Epithelial cell of proximal tubule (primary cell): ENCODE data around the gene TESK2. TPM values are rescaled to one million over a fixed set of nuclear protein-coding genes. Genes with fewer than 3 reads are reported as not detected.
"Not testable (repeated sequence)": the region's sequence is repeated elsewhere in the genome, so short reads cannot be mapped to it uniquely, and the experiment has no call there.

Experiments used
- DNase-seq: peaks from one replicate; pipeline ENCODE4 v3.0.0-alpha.2; 2011; ENCODE audit warnings: low read depth
- H3K4me3 ChIP-seq: 2 replicates; pipeline ENCODE4 v1.5.1; 2011; ENCODE audit warnings: low read depth, mild to moderate bottlenecking, low read length
- total RNA-seq: library from RNA; depleted of rRNA; stranded (reverse); fragments of >200 nt; gene quantifications from 2 replicates; pipeline ENCODE4 v1.2.3, GENCODE V29; 2015
- TF ChIP-seq, protein P1 (sequence below): conservative IDR thresholded peaks from 2 replicates; pipeline ENCODE4 v1.5.1; 2012; ENCODE audit warnings: low read depth, mild to moderate bottlenecking, low read length

TESK2 gene
- total RNA-seq, 1 donor from 2014 or later, result 2.9 TPM

DNA sequence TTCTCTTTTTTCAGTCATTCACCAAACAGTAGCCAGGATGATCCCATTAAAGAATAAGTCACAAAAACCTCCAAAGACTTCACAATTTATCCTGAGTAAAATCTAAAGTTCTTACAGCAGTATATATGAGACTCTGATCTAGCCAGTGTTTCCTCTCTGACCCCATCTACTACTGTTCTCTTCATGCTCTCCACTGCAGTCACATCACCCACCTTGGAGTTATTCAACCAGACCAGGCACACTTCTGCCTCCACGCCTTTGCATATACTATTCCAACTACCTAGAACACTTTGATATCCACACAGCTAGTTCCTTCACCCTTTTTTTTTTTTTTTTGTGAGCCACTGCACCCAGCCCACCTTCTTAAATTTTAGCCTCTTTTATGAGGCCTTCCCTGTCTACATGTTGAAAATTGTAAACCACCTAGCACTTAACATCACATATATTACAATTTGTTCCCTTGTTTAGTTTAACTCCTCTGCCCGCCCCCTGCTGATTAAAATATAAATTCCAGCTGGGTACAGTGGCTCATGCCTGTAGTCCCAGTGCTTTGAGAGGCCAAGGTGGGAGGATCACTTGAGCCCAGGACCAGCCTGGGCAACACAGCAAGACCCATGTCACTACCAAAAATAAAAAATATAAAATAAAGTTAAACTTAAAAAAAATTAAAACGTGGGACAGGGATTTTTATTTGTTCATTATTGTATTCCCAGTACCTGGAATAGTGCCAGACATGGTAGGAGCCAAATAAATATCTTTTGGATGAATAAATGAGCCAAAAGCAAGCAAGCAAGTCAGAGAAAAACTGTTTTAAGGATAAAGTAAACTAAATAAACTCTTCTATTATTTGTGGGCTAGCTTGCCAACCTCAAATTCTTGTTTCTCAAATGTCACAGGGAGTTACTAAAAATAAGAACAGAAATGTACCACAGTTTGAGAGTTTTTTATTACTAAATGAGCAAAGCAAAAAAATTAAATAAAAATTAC lies 115.6 kb downstream of the TESK2 start:
- TF ChIP-seq, protein P1, sequence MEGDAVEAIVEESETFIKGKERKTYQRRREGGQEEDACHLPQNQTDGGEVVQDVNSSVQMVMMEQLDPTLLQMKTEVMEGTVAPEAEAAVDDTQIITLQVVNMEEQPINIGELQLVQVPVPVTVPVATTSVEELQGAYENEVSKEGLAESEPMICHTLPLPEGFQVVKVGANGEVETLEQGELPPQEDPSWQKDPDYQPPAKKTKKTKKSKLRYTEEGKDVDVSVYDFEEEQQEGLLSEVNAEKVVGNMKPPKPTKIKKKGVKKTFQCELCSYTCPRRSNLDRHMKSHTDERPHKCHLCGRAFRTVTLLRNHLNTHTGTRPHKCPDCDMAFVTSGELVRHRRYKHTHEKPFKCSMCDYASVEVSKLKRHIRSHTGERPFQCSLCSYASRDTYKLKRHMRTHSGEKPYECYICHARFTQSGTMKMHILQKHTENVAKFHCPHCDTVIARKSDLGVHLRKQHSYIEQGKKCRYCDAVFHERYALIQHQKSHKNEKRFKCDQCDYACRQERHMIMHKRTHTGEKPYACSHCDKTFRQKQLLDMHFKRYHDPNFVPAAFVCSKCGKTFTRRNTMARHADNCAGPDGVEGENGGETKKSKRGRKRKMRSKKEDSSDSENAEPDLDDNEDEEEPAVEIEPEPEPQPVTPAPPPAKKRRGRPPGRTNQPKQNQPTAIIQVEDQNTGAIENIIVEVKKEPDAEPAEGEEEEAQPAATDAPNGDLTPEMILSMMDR, result no peak
- H3K4me3 ChIP-seq, result no peak overlapping the region
- DNase-seq, result no peak

DNA sequence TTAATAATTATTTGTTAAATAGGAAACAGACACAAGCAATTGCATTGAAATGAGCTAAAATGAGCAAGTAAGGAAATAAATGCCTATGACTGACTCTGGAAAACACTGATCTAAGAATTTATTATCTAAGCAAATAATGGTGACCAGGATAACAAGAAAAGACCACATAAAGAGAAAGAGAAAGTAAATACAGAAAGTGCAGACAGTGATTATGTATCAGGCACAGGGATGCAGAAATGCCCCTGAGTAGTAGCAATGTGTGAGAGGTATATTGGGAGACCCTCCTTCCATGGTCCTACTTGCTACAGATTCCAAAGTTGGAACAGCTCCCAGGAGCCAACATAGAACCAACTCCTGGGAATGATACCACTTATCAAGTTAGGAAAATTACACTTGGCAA lies 117.4 kb downstream of the TESK2 start:
- no peak for DNase-seq
- TF ChIP-seq, protein P1, result no peak
- no peak overlapping the region for H3K4me3 ChIP-seq

DNA sequence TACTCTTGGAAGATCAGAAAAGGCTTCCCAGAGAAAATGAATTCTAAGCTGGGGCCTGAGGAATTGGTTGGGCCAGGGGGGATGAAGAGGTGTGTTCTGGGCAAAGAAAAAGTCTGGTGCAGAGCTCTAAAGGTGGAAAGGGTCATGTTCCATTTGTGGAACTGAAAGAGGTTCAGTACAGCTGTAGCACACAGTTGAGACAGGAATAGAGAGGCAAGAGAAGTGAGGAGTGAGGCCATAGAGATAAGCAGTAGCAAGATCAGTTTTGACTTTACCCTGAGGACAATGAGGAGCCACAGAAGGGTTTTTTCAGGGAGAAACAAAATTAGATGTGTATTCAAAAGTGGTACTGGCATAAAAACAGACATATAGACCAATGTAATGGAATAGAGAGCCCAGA lies 120.4 kb downstream of the TESK2 start:
- H3K4me3 ChIP-seq, result no peak overlapping the region
- no peak for DNase-seq
- TF ChIP-seq, protein P1, result no peak

DNA sequence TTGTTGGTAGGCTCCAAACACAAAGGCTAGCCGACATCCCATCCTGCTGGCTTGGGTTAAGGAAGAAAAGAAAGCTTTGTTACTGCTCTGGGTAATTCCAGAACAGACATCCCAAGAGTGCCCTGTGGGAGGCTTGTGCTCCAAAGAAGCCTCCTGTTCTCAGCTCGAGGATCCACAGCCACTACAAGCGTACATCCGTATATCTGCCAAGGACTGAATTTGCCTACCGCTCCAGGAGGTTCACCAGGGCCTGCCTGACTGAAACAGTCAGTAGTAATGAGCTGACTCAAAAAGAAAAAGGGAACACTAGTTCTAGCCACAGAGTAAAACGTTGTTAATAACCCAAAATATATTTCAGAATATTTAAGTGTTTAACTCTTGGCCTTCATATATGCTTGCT lies 125.9 kb downstream of the TESK2 start:
- TF ChIP-seq, protein P1, result no peak
- no peak for DNase-seq
- no peak overlapping the region for H3K4me3 ChIP-seq

DNA sequence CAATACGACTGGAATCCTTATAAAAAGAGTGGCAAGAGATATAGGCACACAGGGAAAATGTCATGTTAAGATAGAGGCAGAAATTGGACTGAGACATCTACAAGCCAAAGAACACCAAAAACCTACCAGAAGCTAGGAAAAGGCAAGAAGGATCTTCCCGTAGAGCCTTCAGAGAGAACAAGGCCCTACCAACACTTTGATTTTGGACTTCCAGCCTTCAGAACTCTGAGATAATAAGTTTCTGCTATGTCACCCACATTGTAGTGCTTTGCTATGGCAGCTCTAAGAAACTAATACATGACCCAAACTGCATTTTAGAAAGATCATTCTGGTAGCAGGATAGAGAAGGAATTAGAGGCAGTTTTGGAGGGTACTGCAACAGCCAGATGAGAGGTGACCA lies 126.7 kb downstream of the TESK2 start:
- no peak for DNase-seq
- H3K4me3 ChIP-seq, result no peak overlapping the region
- TF ChIP-seq, protein P1, result no peak

DNA sequence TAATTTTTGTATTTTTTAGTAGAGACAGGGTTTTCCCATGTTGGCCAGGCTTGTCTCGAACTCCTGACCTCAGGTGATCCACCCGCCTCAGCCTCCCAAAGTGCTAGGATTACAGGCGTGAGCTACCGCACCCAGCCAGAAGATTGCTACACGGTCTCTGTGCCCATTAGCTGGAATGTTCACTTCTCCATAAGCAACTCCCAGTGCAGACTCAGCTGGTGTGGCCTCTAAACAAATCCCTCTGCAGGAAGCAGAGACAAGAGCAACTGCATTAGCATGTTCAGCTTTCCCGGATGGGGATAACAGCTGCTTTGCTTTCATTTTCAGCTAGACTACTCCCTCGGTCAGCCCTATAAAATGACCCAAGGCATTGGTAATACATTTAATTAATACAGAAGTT lies 130.0 kb downstream of the TESK2 start:
- DNase-seq, H3K4me3 ChIP-seq: not testable (repeated sequence)

DNA sequence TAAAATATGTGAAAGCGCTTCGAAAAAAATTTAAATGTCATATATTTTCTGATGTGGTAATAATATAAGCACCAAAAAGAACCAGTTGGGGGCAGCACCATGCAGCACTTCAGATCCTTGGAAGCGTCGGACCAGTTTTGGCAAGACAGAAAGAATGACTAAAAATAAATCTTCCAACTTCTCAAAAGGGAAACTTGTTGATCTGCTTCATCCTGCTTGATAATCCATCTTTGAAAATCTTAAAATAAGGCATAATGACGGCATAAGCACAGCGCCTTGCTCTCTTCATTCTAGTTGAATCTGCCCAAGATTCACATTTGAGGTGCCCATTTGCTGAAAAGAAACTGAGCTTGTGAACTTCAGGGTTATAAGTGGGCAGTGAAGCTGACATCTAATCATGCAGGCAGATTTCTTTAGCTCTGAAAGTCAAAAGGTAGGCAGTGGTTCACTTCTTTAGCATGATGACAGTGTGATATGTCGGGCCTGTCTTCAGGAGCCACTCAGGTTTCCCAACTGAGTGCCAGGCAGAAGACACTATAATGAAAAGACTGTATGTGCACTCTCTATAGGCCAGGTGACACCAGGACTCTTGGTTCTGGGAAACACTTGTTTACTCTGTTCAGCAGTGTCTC lies 131.0 kb downstream of the TESK2 start:
- peak; percentile 10 for DNase-seq
- TF ChIP-seq, protein P1, result peak; percentile 73
- H3K4me3 ChIP-seq, result no peak overlapping the region
